ENCODE results near the gene SLC25A21.
"Not testable (repeated sequence)": the region's sequence is repeated elsewhere in the genome, so short reads cannot be mapped to it uniquely, and the experiment has no call there.

Gene SLC25A21

DNA sequence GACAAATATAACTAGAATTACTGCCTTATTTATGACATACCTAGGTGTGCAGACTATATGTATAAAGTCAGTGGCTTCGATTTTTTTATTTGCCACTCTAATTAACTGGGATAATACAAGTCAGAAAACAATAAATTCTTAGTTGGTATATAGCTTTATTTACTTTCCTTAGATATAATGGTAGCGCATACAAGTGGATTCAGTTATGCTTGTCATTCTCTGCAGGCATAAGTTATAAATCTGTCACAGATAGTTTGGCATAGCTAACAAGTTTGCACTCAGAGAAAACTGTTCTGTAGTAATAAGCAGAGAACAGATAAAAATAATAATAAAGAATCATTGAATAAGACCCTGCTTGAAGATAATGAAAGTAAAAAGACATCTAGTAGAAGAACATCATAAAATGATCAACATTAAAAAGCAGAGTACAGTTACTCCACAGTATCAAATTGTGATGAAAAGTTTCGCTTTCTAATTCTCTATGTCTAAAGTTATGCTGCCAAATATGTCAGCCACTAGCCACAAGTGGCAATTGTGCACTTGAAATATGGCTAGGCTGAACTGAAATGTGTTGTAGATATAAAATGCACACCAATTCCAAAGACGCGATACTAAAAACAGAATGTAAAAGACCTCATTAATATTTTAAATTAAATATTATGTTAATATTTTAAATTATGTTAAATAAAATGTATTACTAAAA, 224.1 kb downstream of the SLC25A21 start:
- DNase-seq (ENCODE audit: low read depth in 1 of 2, low spot score in 1 of 2): no peak

DNA sequence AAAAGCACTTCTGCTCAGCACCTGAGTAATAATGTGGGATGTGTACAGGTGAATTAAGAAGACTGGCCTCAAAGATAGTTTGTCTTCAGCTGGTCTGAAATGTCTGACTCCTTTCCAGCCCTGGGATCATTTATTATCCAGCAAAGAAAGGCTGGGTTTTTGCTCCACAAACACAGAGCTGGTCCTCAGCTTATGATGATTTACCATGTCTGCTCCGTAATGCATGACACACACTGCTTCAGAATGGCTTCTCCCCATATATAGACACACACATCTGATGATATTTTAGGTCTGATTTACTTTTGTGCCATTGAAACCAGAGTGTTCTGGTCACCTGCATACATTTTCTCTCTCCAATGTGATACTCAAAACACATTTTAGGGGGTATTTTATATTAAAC, 225.0 kb downstream of the SLC25A21 start:
- DNase-seq (ENCODE audit: low read depth in 1 of 2, low spot score in 1 of 2): no peak

DNA sequence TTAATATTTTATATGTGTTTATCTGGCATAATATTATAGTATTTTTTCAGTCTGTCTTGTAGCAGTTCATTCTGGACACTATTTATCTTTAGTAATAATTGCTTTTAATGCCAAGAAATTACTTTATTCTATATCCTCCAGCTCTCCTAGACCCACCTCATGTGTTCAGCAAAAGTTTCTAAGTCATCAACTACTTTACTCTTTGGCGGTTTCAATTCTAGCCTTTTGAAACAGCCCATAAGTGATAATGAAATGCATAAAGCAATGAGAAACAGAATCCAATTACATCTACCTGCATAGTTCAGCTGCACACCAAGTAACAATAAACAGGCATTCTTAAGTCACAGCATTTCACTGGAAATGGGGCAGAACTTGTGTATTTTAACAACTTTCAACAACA, 225.5 kb downstream of the SLC25A21 start:
- no peak for DNase-seq (ENCODE audit: low read depth in 1 of 2, low spot score in 1 of 2)

DNA sequence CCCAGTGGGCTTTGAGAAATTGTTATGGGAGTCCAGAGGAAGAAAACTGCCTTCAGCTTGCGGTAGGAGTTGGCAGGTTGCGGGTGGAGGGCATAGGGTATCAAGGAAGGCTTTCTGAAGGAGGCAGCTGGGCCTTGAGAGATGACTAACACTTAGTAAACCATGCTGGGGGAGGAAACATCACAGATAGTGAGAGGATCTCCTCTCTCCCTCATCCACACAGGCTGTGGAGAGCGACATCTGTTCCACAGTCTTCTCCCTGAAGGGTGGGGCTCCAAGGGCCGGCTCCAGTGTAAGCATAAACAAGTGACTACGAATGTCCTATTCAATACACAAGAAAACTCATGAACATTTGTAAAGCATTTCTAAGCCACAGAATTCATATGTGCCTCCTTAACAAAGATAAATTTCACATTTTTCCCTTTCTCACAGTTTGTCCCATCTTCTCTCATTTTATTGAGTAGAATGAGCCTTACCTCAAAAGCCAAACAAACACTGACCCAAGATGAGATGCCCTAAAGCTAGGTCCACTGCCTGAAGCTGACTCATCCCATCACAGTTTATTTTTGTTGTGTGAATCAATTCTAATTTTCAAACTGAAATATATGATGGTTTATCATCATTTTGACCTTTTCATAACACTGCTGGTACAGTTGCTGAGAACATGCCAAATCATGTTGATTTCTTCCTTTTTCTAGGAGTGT, 227.9 kb downstream of the SLC25A21 start:
- DNase-seq (ENCODE audit: low read depth in 1 of 2, low spot score in 1 of 2): no peak

DNA sequence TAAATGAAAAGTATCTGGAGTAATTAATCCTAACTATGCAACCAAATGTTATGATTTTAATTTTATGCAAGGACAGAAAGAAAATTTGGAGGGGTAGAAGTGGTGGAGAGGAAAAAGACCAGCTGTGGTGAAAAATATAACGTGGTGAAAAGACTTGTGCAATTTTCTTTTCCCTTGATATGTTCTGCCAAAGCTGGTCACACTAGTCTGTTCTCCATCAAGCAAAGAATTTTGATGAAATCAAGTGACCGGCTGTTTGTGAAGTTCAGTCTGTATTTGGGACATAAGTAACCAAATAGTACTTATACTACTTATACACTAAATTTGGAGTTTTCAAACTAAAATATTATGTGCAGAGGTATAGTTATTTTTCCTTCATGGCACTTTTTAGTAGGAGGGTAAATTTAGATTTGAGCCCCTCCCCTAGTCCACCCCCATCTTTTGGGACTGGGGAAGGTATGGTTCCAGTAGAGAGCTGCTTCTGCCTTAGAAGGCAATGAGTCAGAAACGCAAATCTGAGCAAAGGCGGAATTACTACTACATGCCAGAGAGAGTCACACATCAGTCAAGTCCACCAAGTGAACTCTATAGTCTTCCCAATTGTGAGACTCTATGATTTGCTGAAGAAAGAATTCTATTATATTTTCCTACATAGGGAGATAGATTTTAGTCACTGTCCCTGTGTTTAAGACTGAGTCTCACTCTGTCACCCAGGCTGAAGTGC, 229.7 kb downstream of the SLC25A21 start:
- DNase-seq (ENCODE audit: low read depth in 1 of 2, low spot score in 1 of 2): no peak

DNA sequence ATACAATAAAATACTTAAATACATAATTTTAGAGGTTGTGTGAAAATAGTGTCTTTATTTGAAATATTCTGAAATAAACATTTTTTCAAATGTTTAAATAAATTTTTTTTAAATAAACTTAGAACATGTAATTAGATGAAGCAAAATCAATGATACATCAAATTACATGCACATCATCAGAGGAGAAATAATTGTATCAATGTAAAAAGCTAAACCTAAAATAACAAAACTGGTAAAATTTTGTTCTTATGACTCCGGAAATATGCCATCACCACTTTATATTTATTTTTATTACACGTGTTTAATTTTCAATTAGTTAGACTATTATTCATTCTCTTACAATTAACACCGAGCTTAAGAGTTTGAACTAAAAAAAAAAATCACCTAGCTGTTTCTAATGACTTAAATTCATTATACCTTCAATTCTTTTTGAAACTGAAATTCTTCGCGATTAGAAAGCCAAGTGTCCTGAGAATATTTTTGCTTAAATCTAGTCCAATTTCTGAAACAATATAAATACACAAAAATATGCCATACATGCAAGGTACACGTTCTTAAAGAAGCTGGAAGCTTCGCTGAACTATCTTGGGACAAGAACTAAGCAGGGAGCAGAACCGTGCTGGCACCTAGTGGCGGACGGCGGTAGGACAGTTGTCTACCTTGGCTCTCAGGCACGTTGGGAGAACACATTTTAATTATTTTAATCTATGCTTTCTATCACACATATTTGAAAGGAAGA, 230.5 kb downstream of the SLC25A21 start:
- DNase-seq (ENCODE audit: low read depth in 1 of 2, low spot score in 1 of 2): peak in 1 of 2 donors; percentile 31

DNA sequence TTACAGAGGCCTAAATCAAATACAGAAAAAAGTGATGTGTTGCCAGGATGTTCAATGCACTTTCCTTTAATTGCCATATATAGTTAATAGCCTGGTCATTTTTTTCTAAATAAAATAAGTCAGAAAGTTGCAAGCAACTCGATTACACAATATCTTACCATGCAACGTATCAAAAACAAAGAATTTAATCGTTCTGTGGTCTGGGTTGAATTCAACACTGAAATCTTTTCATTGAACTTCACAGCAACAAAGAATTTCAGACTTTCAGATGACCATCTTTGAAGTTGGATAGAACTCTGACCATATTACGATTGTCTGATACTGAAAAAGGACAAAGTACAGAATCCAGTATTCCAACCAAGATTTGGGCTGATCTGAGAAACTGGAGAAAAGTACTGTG, 231.9 kb downstream of the SLC25A21 start:
- DNase-seq (ENCODE audit: low read depth in 1 of 2, low spot score in 1 of 2): no peak

DNA sequence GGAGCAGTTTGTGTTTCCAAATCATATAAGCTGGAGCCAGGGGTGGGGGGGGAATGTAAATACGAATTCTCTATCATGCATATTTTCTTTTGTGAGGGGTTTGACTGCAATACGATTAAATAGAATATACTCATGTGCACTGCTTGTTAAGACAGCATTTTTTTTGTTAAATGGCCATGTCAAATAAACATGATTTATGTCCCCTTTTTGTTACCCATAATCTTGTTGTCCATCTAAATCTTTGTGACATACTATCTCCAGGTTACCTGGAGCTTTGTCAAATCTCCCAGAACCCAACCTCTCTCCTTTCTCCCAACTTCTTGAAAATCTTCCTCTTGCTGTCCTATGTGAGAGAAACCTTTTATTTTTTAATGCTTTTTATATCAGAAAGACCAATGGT, 233.1 kb downstream of the SLC25A21 start:
- DNase-seq (ENCODE audit: low read depth in 1 of 2, low spot score in 1 of 2): no peak

DNA sequence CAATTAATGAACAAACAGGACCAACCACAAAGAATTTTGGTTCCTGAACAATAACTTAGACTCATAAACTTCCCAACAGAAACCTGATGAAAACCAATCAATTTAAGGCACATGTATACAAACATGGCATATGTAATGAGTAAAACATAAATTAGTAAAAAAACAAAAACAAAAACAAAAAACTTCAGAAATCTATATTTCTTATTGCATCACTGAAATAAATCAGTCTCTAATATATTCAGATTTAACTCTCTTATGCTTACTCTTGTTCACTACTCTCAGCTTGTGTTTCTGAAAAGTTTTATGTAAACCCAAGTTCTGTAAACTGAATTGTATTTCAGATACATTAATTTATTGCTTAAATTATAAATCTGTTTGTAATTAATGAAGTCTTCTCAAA, 233.7 kb downstream of the SLC25A21 start:
- no peak for DNase-seq (ENCODE audit: low read depth in 1 of 2, low spot score in 1 of 2)

DNA sequence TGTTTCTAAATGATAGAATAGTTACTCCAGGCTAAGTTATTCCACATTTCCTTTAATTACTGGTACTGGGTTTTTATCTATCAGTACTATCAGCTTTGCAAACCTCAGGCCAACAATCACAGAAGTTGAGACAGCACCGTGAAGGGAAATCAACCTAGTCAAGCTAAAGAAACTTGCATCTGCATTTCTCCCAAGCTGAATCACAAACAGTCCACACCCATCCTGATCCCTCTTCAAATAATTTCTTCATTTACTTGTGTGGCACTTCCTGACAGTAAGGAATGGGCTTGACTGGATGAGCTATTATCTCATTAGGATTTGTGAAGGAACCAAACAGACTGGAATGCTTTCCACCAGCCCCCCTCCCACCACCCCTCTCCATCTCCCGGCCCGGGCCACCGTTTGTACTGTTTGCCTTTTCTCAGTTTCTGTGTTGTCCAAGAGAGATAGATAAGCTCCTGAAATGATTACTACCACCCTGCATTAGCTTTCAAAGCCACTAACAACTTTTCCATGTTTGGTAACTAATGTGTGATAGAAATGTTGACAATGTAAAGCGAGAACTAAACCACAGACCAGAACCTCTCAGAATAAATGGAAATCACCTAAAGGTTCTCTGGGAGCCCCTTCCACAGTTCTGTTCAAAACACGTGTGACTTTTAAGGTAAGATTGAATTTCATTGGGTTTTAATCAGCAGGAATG, 236.3 kb downstream of the SLC25A21 start:
- no peak for DNase-seq (ENCODE audit: low read depth in 1 of 2, low spot score in 1 of 2)

DNA sequence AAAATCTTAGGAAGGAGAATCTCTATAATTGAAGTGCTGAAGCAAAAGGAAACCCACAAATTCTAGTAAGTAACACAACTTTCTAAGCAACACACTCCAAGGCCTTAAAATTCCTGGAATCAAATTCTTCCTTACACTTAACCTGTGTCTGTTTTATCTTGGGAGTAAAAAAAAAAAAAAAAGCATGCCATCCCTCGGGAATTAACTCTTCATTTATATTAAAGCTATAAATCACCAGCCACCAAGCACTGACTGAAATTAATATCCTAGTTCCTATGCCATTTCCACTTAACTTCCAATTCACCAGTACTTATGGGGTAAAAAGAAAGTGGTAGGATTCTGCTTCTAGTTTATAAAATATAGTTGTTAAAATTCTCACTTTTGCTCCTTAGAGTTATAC, 238.1 kb downstream of the SLC25A21 start:
- DNase-seq (ENCODE audit: low read depth in 1 of 2, low spot score in 1 of 2): no peak

DNA sequence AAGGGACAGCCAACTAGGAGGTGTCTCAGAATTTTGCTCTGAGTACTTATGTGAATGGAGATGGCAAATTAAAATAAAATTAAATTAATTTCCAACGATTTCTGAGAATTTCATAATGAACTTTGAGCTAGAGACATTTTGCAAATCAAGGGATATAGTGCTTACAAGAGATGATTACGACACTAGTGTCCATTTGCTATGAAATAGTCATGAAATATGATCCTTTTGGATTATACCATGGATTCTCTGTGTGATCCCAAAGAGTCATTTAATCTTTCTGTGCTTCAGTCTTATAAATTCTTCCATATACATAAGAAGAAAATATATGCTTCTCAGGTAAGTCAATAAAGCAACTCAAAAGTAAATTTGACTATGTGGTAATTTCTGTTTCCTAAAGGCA, 240.6 kb downstream of the SLC25A21 start:
- DNase-seq (ENCODE audit: low read depth in 1 of 2, low spot score in 1 of 2): no peak

DNA sequence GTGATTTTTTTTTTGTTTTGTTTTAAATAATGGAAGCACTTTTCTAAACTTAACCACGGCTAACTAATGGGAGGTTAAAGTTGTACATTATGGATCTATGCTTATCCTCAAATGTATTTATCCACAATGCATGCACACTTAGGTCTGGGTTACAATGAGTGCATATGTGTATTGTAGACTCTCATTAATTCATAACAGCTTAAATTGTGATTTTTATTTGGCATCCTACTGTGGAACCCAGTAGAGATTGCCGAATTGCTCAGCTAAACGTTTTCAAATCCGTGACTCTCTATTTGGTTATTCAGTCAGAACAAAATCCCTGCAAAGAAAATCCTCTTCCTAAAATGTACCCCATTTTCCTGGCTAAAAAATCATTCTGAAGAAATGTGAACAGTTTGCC, 244.0 kb downstream of the SLC25A21 start:
- no peak for DNase-seq (ENCODE audit: low read depth in 1 of 2, low spot score in 1 of 2)

DNA sequence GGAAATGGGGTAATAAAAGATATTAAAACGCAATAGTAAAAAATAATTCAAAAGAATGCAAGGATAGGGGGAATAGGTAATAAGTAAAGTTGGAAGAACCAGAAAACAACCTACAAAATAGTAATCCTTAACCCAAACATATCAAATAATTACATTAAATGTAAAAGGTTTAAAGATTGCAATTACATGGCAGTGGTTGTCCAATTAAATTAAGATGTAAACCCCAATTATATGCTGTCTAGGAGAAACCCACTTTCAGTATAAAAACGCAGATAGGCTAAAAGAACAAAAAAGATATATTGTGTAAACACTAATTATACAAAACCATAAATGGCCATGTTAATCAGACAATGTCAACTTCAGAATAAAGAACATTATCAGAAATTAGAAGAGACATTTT, 247.3 kb downstream of the SLC25A21 start:
- DNase-seq (ENCODE audit: low read depth in 1 of 2, low spot score in 1 of 2): no peak

DNA sequence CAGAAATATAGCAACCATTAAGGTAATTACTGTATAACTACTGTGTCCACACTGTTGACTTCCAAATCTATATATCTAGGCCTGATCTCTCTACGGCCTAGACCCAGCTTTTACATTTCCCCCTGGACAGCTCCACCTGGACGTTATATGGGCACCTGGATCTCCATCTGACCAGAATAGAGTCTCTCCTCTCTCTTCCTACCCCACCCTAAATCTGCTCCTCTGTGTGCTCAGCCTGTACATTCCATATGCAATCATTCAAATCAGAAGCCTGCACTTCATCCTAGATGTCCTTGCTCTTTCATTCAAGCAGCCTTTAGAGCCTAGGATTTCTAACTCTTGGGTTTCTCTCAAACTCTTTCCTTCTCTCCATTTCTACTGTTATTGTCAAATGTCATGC, 255.7 kb downstream of the SLC25A21 start:
- no peak for DNase-seq (ENCODE audit: low read depth in 1 of 2, low spot score in 1 of 2)

DNA sequence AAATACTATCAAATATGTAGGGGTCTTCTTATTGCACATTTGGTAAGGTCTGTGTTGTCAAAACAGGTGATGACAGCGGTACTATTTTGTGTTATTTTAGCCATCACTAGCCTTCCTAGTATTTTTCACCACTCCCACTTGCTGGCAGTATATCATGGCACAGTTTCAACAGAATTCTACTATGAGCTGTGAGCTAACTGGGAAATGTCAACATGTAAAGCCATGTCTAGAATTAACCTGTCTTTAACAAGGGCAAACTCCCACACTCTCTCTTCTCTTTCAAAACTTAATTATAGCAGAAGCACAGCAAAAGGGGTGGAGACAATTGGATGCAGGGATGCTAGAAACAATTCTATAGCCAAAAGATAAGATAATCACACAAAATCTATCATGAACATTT, 257.3 kb downstream of the SLC25A21 start:
- DNase-seq (ENCODE audit: low read depth in 1 of 2, low spot score in 1 of 2): no peak

DNA sequence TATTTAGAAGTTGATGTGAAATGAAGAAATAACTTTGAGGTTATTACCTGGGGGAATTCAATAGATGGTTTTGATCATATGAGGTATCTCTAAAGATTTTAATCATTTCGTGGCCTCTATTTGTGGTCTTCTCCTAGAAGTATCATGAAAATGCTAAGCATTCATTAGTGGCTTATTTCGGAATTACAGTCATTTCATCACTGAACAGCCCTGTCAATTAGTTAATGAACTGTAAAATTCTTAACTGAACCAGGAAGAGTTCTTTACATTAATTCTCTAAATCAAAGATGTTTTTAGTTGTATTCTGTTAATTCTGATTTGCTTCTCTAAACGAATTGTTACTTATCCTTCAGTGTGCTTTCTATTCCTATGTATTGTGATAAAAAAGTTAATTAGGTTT, 261.8 kb downstream of the SLC25A21 start:
- no peak for DNase-seq (ENCODE audit: low read depth in 1 of 2, low spot score in 1 of 2)

DNA sequence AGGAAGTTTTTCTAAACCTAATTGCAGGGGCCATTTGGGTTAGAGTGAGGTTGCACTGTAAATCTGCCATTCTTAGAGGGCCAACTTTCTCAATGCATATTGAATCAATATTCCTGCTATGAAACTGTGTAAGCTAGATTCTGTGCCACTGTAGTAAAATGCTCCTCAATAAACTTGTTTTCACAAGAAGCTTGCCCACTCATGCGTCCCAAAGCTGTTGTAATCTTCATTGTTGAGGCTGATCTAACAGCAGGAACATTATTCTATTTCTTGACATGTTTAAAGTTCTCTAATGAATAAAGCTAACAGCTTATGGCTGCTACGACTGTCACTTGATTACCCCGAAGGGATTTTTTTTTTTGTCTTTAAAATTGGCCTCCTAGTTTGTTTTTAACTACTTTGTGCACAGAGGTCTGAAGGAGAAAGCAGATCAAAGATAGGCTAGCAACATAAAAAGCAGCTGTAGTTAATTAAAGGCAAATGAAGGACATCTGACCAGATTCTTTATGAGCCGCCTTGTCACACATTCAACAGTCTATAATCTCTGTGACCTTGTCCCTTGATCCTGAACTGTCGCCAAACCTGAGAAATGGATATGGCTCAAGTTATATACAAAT, 267.0 kb downstream of the SLC25A21 start:
- no peak for DNase-seq (ENCODE audit: low read depth in 1 of 2, low spot score in 1 of 2)

DNA sequence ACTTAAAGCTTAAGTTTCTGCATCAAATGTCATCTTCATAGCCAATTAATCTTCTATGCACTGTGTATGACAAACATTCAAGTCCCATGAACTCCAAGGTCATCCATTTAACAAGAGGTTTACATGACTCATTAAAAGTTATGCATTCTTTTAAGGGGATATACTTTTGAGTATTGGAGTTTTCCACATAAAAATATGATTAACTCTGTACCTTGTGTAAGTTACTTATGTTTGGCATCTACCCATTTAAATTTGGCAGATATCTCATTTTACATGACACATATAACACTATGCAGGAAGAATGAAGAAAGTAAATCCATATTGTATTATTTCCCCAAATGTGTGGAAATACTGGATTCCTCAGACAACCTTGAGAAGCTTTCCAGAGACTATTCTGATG, 270.5 kb downstream of the SLC25A21 start:
- no peak for DNase-seq (ENCODE audit: low read depth in 1 of 2, low spot score in 1 of 2)

DNA sequence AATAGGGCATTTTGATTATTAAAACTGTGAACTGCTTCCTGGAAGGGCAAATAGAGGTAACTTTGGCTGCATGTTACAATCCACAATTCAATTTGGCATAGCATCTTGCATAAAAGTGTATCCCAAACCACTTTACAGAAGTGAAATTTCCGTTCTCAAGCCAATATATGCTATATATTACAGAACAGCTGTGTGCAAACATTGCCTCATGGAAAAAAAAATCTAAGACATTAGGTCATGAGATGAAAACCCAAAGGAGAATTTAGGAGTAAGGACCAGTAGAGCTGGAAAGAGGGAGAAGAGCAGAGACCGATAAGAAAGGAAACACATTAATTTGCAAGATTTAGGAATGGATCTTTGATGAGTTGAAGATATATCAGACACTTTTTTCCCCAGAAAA, 271.6 kb downstream of the SLC25A21 start:
- DNase-seq (ENCODE audit: low read depth in 1 of 2, low spot score in 1 of 2): no peak

DNA sequence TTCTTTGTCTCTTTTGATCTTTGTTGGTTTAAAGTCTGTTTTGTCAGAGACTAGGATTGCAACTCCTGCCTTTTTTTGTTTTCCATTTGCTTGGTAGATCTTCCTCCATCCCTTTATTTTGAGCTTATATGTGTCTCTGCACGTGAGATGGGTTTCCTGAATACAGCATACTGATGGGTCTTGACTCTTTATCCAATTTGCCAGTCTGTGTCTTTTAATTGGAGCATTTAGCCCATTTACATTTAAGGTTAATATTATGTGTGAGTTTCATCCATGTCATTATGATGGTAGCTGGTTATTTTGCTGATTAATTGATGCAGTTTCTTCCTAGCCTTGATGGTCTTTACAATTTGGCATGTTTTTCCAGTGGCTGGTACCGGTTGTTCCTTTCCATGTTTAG, 276.1 kb downstream of the SLC25A21 start:
- not testable (repeated sequence) for DNase-seq (ENCODE audit: low read depth in 1 of 2, low spot score in 1 of 2)

Data from stimulated activated CD4-positive, alpha-beta T cell treated with anti-CD3 and anti-CD28 coated beads, Interleukin-15, amount 100 ng/mL, for 1 hour (primary cell).